Duodenal mucosa (tissue), 2 donors: ENCODE results near the gene MAPRE2.

Source experiments
- H3K27ac ChIP-seq: one replicate; pipeline ENCODE4 v1.7.0; 2013; ENCODE audit warnings: low read depth, low read length
- H3K27me3 ChIP-seq, 2 donors: one replicate each; pipeline ENCODE4 v1.7.0; 2013; ENCODE audit warnings: low read length in 2 of 2, control low read depth in 1 of 2; ENCODE audit not compliant: insufficient read depth in 2 of 2, control insufficient read depth in 1 of 2
- H3K36me3 ChIP-seq, 2 donors: one replicate each; pipeline ENCODE4 v1.7.0; 2013; ENCODE audit warnings: low read length in 2 of 2, control low read depth in 1 of 2; ENCODE audit not compliant: insufficient read depth in 2 of 2, control insufficient read depth in 1 of 2
- H3K4me1 ChIP-seq, 2 donors: one replicate each; pipeline ENCODE4 v1.7.0; 2013; ENCODE audit warnings: low read length in 2 of 2, control low read depth in 1 of 2; ENCODE audit not compliant: insufficient read depth in 2 of 2, control insufficient read depth in 1 of 2
- H3K4me3 ChIP-seq, 2 donors: one replicate each; pipeline ENCODE4 v1.7.0; 2013; ENCODE audit warnings: low read length in 2 of 2, low read depth in 1 of 2
- H3K9ac ChIP-seq, 2 donors: one replicate each; pipeline ENCODE4 v1.7.0; 2013; ENCODE audit warnings: low read length in 2 of 2, low read depth in 1 of 2
- H3K9me3 ChIP-seq, 2 donors: one replicate each; pipeline ENCODE4 v1.7.0; 2013; ENCODE audit warnings: low read length in 2 of 2, control low read depth in 1 of 2; ENCODE audit not compliant: control insufficient read depth in 1 of 2

MAPRE2 gene

GRCh38 chr18:35117372-35117771 lies 76.2 kb downstream of the MAPRE2 start:
- no peak overlapping the region for H3K9ac ChIP-seq

DNA sequence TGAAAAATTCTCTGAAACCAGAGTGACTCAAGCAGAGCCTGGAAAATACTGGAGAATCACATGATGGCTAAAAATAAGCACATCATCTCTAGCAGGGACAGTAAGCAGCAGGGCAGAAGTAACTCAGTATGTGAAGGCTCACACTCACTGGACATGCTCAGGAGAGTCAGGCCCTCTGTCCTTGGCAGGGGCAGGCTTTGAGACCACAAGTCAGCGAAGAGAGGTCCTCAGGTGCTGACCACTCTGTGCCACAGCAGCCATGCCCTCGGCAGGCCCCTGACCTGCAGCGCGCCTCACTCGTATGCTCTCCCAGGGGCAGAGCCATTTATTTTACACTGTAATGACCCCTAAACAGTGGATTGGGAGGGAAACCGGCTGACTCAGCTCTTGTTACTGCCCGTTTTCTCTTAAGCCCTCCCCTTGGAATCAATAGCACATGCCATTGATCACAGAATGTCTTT lies 76.8 kb downstream of the MAPRE2 start:
- Histone ChIP-seq H3K27ac (peak overlapping the region; percentile 27), H3K9me3 (no peaks in the 10 kb centered on the region), H3K36me3 (no peaks in the 10 kb centered on the region), H3K27me3 (no peaks in the 10 kb centered on the region), H3K9ac (no peak overlapping the region), H3K4me1 (no peaks in the 10 kb centered on the region), H3K4me3 (no peak overlapping the region)

More at GRCh38 chr18:35117372-35117771, 76.2 kb downstream of the MAPRE2 start:
- Histone ChIP-seq H3K36me3 (no peaks in the 10 kb centered on the region), H3K9me3 (no peaks in the 10 kb centered on the region), H3K27ac (no peak overlapping the region), H3K27me3 (no peaks in the 10 kb centered on the region), H3K4me3 (no peak overlapping the region), H3K4me1 (no peaks in the 10 kb centered on the region)

DNA sequence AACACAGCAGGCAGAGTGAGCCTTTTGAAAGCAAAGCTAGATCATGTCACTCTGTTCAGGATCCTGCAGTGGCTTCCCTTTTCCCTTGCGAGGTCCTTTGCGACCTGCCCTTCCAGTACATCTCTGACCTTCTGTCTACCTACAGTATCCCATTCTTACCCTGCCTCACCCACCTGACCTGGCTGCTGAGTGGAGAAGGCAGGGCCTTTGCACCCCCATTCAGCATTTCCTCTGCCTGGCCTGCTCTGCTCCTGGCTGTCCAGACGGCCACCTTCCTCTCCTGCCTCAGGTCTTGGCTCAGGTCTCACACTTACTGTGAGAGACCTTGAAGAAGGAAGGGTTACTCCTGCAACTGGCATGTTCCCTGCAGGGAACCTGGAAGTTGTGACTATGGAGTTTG lies 77.4 kb downstream of the MAPRE2 start:
- Histone ChIP-seq H3K4me3 (no peak overlapping the region), H3K36me3 (no peaks in the 10 kb centered on the region), H3K4me1 (no peaks in the 10 kb centered on the region), H3K9ac (no peak overlapping the region), H3K9me3 (no peaks in the 10 kb centered on the region), H3K27ac (no peak overlapping the region), H3K27me3 (no peaks in the 10 kb centered on the region)

- Histone ChIP-seq H3K4me3 (no peak overlapping the region), H3K9me3 (no peaks in the 10 kb centered on the region), H3K27ac (no peak overlapping the region), H3K27me3 (no peaks in the 10 kb centered on the region), H3K9ac (no peak overlapping the region), H3K4me1 (no peaks in the 10 kb centered on the region), H3K36me3 (no peaks in the 10 kb centered on the region)
These were observed 79.8 kb downstream of the MAPRE2 start for GRCh38 chr18:35121038-35121437.

GRCh38 chr18:35121531-35121930 lies 80.3 kb downstream of the MAPRE2 start:
- Histone ChIP-seq H3K4me3 (no peak overlapping the region), H3K9ac (no peak overlapping the region), H3K36me3 (no peaks in the 10 kb centered on the region), H3K27me3 (no peaks in the 10 kb centered on the region), H3K9me3 (no peaks in the 10 kb centered on the region), H3K4me1 (no peaks in the 10 kb centered on the region), H3K27ac (no peak overlapping the region)

GRCh38 chr18:35122586-35123224 lies 81.5 kb downstream of the MAPRE2 start:
- Histone ChIP-seq H3K27ac (no peak overlapping the region), H3K27me3 (no peaks in the 10 kb centered on the region), H3K9me3 (no peaks in the 10 kb centered on the region), H3K9ac (no peak overlapping the region), H3K4me3 (no peak overlapping the region), H3K36me3 (peaks cover 0 to 6% of the 10 kb centered on the region in 2 donors), H3K4me1 (no peaks in the 10 kb centered on the region)

GRCh38 chr18:35123811-35124210 lies 82.6 kb downstream of the MAPRE2 start:
- Histone ChIP-seq H3K4me1 (no peaks in the 10 kb centered on the region), H3K27me3 (no peaks in the 10 kb centered on the region), H3K27ac (no peak overlapping the region), H3K9ac (no peak overlapping the region), H3K9me3 (no peaks in the 10 kb centered on the region), H3K4me3 (no peak overlapping the region), H3K36me3 (peaks cover 0 to 14% of the 10 kb centered on the region in 2 donors)

GRCh38 chr18:35127201-35127600 lies 86.0 kb downstream of the MAPRE2 start:
- H3K27ac ChIP-seq = no peak overlapping the region
- no peaks in the 10 kb centered on the region for H3K27me3 ChIP-seq
- no peak overlapping the region for H3K4me3 ChIP-seq
- no peak overlapping the region for H3K9ac ChIP-seq
- H3K36me3 ChIP-seq = peaks cover 0 to 36% of the 10 kb centered on the region in 2 donors
- no peaks in the 10 kb centered on the region for H3K4me1 ChIP-seq
- no peaks in the 10 kb centered on the region for H3K9me3 ChIP-seq

- Histone ChIP-seq H3K4me3 (no peak overlapping the region), H3K27me3 (no peaks in the 10 kb centered on the region), H3K27ac (no peak overlapping the region), H3K4me1 (no peaks in the 10 kb centered on the region), H3K36me3 (peaks cover 3 to 48% of the 10 kb centered on the region in 2 donors), H3K9me3 (no peaks in the 10 kb centered on the region), H3K9ac (no peak overlapping the region)
These were observed 87.5 kb downstream of the MAPRE2 start for GRCh38 chr18:35128675-35129074.

- no peak overlapping the region for H3K4me3 ChIP-seq
- H3K9ac ChIP-seq = no peak overlapping the region
- H3K27me3 ChIP-seq = no peaks in the 10 kb centered on the region
- no peak overlapping the region for H3K27ac ChIP-seq
- peaks cover 3 to 48% of the 10 kb centered on the region in 2 donors for H3K36me3 ChIP-seq
- H3K4me1 ChIP-seq = no peaks in the 10 kb centered on the region
- H3K9me3 ChIP-seq = no peaks in the 10 kb centered on the region
These were observed 89.0 kb downstream of the MAPRE2 start for GRCh38 chr18:35130236-35130635.
